Measurements from ENCODE around the gene CDC40. TPM values are rescaled to one million over a fixed set of nuclear protein-coding genes. Genes with fewer than 3 reads are reported as not detected.

The CDC40 gene
- total and polyA plus RNA-seq, 10 of the 15 experiments (the other 5 are each of a cell fraction or from before 2014, with no cell fraction given), result 20.1 to 35.5 (median 26.1) TPM

GRCh38 chr6:110221738-110222137, 41.5 kb downstream of the CDC40 start:
- Histone ChIP-seq H3K9ac (ENCODE audit: control insufficient read depth, insufficient read depth, low read length) (no peak overlapping the region), H2AFZ (ENCODE audit: control insufficient read depth, low read depth, low read length) (no peak overlapping the region), H3K4me3 (no peak overlapping the region), H4K20me1 (ENCODE audit: control insufficient read depth, insufficient read depth) (no peaks in the 10 kb centered on the region), H3K4me1 (ENCODE audit: control insufficient read depth, insufficient read depth, low read length) (no peaks in the 10 kb centered on the region), H3K9me3 (replicated peaks; ENCODE audit: control insufficient read depth, insufficient read depth, low read length) (no peaks in the 10 kb centered on the region), H3K27me3 (replicated peaks in 1 of 2; ENCODE audit: control insufficient read depth in 2 of 2, insufficient read depth in 2 of 2, low read length in 1 of 2) (no peaks in the 10 kb centered on the region), H3K4me2 (ENCODE audit: control insufficient read depth, insufficient read depth) (no peak overlapping the region), H3K79me2 (ENCODE audit: control insufficient read depth, insufficient read depth, low read length) (no peaks in the 10 kb centered on the region), H3K27ac (ENCODE audit: control insufficient read depth, insufficient read depth) (no peak overlapping the region), H3K36me3 (ENCODE audit: control insufficient read depth in 2 of 2, insufficient read depth in 2 of 2, low read length in 1 of 2) (peaks cover 0 to 6% of the 10 kb centered on the region in 2 experiments; a peak in 2 of 4 replicates)
- ATAC-seq, result no peak
- ChIA-PET CTCF (no interaction called here), POLR2A (no interaction called here), RAD21 (ENCODE audit: unreplicated experiment) (no interaction called here), SMC1A (ENCODE audit: uncharacterized antibody, unreplicated experiment) (interaction anchor here (4.0 kb wide), 1 partner anchor 15 kb away, joined by 15 read pairs; no protein-coding TSS in a partner anchor)
- no TSS peak for BruUV-seq (replicated peaks)
- intact Hi-C loops (cut with micrococcal nuclease; ENCODE audit: unreplicated experiment) (no loop called here), in situ Hi-C loops (cut with MboI) (no loop called here)
- DNase-seq (ENCODE audit: low read depth, low spot score), result no peak
- TF ChIP-seq BACH1 (IDR thresholded peaks at IDR 0.05; ENCODE audit: borderline replicate concordance), result no peak
- no peak for TF ChIP-seq TARDBP (IDR thresholded peaks at IDR 0.05; ENCODE audit: borderline replicate concordance)
- no peak for TF ChIP-seq NR2C1 (IDR thresholded peaks at IDR 0.05)
- no peak for TF ChIP-seq MTA3 (IDR thresholded peaks at IDR 0.05; ENCODE audit: borderline replicate concordance, low read length)
- TF ChIP-seq, protein P1, sequence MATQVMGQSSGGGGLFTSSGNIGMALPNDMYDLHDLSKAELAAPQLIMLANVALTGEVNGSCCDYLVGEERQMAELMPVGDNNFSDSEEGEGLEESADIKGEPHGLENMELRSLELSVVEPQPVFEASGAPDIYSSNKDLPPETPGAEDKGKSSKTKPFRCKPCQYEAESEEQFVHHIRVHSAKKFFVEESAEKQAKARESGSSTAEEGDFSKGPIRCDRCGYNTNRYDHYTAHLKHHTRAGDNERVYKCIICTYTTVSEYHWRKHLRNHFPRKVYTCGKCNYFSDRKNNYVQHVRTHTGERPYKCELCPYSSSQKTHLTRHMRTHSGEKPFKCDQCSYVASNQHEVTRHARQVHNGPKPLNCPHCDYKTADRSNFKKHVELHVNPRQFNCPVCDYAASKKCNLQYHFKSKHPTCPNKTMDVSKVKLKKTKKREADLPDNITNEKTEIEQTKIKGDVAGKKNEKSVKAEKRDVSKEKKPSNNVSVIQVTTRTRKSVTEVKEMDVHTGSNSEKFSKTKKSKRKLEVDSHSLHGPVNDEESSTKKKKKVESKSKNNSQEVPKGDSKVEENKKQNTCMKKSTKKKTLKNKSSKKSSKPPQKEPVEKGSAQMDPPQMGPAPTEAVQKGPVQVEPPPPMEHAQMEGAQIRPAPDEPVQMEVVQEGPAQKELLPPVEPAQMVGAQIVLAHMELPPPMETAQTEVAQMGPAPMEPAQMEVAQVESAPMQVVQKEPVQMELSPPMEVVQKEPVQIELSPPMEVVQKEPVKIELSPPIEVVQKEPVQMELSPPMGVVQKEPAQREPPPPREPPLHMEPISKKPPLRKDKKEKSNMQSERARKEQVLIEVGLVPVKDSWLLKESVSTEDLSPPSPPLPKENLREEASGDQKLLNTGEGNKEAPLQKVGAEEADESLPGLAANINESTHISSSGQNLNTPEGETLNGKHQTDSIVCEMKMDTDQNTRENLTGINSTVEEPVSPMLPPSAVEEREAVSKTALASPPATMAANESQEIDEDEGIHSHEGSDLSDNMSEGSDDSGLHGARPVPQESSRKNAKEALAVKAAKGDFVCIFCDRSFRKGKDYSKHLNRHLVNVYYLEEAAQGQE (IDR thresholded peaks at IDR 0.05; ENCODE audit: low read depth, low read length), result no peak
- TF ChIP-seq GATAD2B (conservative IDR thresholded peaks at IDR 0.05; ENCODE audit: low read depth), result no peak
- TF ChIP-seq BRCA1 (IDR thresholded peaks at IDR 0.05; ENCODE audit: low read depth, low read length), result no peak
- no peak for FAIRE-seq
